Measurements from ENCODE around the gene GSG1L2.

DNA sequence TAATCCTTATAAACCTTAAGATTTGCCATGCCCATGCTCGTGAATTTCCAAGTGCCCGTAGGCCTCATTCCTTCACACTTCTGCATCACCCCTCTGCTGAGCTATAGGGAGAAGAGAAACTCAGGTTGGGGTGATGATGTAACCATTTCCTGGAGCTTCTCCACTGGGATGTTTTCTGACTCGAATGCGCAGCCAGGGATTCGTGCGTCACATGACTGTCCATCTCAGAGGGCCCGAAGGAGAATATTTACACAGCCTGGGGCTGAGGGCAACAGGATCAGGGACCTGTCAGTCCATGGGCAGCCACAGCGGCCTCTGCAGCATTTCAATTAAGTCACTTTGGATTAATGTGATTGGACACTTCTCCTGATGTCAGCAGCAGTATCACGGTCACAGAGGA, 8.7 kb downstream of the GSG1L2 start:
- TF ChIP-seq, protein P1, sequence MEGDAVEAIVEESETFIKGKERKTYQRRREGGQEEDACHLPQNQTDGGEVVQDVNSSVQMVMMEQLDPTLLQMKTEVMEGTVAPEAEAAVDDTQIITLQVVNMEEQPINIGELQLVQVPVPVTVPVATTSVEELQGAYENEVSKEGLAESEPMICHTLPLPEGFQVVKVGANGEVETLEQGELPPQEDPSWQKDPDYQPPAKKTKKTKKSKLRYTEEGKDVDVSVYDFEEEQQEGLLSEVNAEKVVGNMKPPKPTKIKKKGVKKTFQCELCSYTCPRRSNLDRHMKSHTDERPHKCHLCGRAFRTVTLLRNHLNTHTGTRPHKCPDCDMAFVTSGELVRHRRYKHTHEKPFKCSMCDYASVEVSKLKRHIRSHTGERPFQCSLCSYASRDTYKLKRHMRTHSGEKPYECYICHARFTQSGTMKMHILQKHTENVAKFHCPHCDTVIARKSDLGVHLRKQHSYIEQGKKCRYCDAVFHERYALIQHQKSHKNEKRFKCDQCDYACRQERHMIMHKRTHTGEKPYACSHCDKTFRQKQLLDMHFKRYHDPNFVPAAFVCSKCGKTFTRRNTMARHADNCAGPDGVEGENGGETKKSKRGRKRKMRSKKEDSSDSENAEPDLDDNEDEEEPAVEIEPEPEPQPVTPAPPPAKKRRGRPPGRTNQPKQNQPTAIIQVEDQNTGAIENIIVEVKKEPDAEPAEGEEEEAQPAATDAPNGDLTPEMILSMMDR (IDR thresholded peaks at IDR 0.05; ENCODE audit: insufficient read depth, low read depth, low read length): no peak
- no peak for TF ChIP-seq EZH2 (IDR thresholded peaks at IDR 0.05; ENCODE audit: insufficient read depth, low read length)
